Hepatocyte (in vitro differentiated cells): ENCODE data around the gene AGBL4. TPM values are rescaled to one million over a fixed set of nuclear protein-coding genes. Genes with fewer than 3 reads are reported as not detected.

ENCODE experiments used
- DNase-seq: peaks from one replicate; pipeline ENCODE4 v3.0.0-alpha.2; 2016; ENCODE audit warnings: low spot score
- H2AFZ ChIP-seq: fragments of 200-600 bp; sonication (generic); 2 replicates; pipeline ENCODE4 v1.6.0; 2016; ENCODE audit warnings: antibody characterized with exemption, mild to moderate bottlenecking
- H3K27ac ChIP-seq: fragments of 200-600 bp; sonication (generic); 2 replicates; pipeline ENCODE4 v1.5.1; 2016; ENCODE audit warnings: mild to moderate bottlenecking
- H3K27me3 ChIP-seq: fragments of 200-600 bp; sonication (generic); 2 replicates; pipeline ENCODE4 v1.6.1; 2016
- H3K36me3 ChIP-seq: fragments of 200-600 bp; sonication (generic); replicated peaks from 2 replicates; pipeline ENCODE4 v1.5.1; 2016; ENCODE audit warnings: low read depth; ENCODE audit not compliant: insufficient read depth
- H3K4me1 ChIP-seq: fragments of 200-600 bp; sonication (generic); 2 replicates; pipeline ENCODE4 v1.5.1; 2016; ENCODE audit warnings: mild to moderate bottlenecking, moderate library complexity; ENCODE audit not compliant: insufficient read depth
- H3K4me2 ChIP-seq: fragments of 200-600 bp; sonication (generic); 2 replicates; pipeline ENCODE4 v1.6.0; 2016
- H3K4me3 ChIP-seq: fragments of 200-600 bp; sonication (generic); 2 replicates; pipeline ENCODE4 v1.5.1; 2016; ENCODE audit warnings: mild to moderate bottlenecking
- H3K79me2 ChIP-seq: fragments of 200-600 bp; sonication (generic); 2 replicates; pipeline ENCODE4 v1.6.0; 2017; ENCODE audit warnings: mild to moderate bottlenecking
- H3K9me2 ChIP-seq: fragments of 200-600 bp; sonication (generic); replicated peaks from 2 replicates; pipeline ENCODE4 v1.6.0; 2017; ENCODE audit warnings: mild to moderate bottlenecking; ENCODE audit not compliant: insufficient read depth
- H3K9me3 ChIP-seq: fragments of 200-600 bp; sonication (generic); 2 replicates; pipeline ENCODE4 v1.5.1; 2016; ENCODE audit warnings: low read depth, mild to moderate bottlenecking
- H4K20me1 ChIP-seq: fragments of 200-600 bp; sonication (generic); 2 replicates; pipeline ENCODE4 v1.6.0; 2016; ENCODE audit warnings: mild to moderate bottlenecking; ENCODE audit not compliant: insufficient read depth, poor library complexity, severe bottlenecking
- EZH2 ChIP-seq: fragments of 200-600 bp; sonication (generic); IDR thresholded peaks from 2 replicates; pipeline ENCODE4 v1.6.1; 2016; ENCODE audit warnings: antibody characterized with exemption, mild to moderate bottlenecking, borderline replicate concordance
- EZH2phosphoT487 ChIP-seq: fragments of 200-600 bp; sonication (generic); IDR thresholded peaks from one replicate; pipeline ENCODE4 v1.6.1; 2018; ENCODE audit warnings: antibody characterized with exemption, mild to moderate bottlenecking, low read depth, moderate library complexity; ENCODE audit not compliant: unreplicated experiment, severe bottlenecking
- WGBS: methylation state at CpG from one replicate; pipeline ENCODE4 v1.1.6; 2016; ENCODE audit warnings: low lambda C conversion rate; ENCODE audit errors: missing lambda C conversion rate; 5-methylcytosine and 5-hydroxymethylcytosine counted together
- polyA plus RNA-seq: library from polyadenylated mRNA; unstranded; fragments of >200 nt; fragmentation: Nextera tagmentation; extraction: Ambion mirVana; gene quantifications from 2 replicates; pipeline ENCODE4 v1.2.1, GENCODE V29; 2016
- total RNA-seq: library from RNA; depleted of rRNA; stranded (reverse); fragments of >200 nt; gene quantifications from 2 replicates; pipeline ENCODE4 v1.2.3, GENCODE V29; 2014
- TF ChIP-seq, protein P1 (sequence below): fragments of 200-600 bp; sonication (generic); IDR thresholded peaks from 2 replicates; pipeline ENCODE4 v1.5.1; 2016; ENCODE audit warnings: antibody characterized with exemption, mild to moderate bottlenecking; ENCODE audit not compliant: poor library complexity

Gene AGBL4
- total and polyA plus RNA-seq, 2 experiments from 2014 or later, result 0.50 to 0.73 TPM

DNA sequence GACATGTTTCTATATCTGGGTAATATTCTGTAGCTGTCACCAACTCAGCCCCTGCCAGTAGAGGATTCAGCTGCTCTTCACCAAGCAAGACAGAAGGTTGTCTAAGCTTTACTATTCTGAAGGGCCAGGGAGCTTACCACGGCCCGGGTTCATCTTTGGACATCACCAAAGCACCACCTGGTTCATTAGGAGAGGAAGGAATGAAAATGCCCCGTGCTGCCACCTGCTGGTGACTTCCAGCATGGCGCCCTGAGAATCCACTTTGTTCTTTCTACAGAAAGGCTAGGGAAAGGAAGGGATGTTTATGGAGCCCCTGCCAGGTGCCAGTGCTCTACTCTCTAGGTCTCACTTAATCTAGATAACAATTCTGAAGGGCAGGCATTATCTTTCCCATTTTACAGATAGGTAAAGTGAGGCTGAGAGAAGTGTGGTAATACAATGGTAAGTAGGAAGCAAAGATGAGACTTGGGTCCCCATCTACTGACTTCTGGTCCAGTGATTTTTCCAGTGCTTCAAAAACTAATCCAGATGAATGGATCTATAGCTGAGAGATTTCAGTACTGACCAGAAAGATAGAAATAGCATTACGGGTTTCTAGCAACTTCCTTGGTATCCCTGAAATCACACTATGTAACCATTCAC is 1326.6 kb downstream of the AGBL4 start:
- H3K79me2 ChIP-seq, result no peaks in the 10 kb centered on the region
- no peaks in the 10 kb centered on the region for H3K9me2 ChIP-seq
- H3K4me3 ChIP-seq, result no peak overlapping the region
- no peaks in the 10 kb centered on the region for H4K20me1 ChIP-seq
- no peak overlapping the region for H3K4me2 ChIP-seq
- H2AFZ ChIP-seq, result no peak overlapping the region
- H3K4me1 ChIP-seq, result no peaks in the 10 kb centered on the region
- H3K36me3 ChIP-seq, result no peaks in the 10 kb centered on the region
- no peak for TF ChIP-seq EZH2
- TF ChIP-seq, protein P1, sequence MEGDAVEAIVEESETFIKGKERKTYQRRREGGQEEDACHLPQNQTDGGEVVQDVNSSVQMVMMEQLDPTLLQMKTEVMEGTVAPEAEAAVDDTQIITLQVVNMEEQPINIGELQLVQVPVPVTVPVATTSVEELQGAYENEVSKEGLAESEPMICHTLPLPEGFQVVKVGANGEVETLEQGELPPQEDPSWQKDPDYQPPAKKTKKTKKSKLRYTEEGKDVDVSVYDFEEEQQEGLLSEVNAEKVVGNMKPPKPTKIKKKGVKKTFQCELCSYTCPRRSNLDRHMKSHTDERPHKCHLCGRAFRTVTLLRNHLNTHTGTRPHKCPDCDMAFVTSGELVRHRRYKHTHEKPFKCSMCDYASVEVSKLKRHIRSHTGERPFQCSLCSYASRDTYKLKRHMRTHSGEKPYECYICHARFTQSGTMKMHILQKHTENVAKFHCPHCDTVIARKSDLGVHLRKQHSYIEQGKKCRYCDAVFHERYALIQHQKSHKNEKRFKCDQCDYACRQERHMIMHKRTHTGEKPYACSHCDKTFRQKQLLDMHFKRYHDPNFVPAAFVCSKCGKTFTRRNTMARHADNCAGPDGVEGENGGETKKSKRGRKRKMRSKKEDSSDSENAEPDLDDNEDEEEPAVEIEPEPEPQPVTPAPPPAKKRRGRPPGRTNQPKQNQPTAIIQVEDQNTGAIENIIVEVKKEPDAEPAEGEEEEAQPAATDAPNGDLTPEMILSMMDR, result peak; percentile 84
- no peak overlapping the region for H3K27ac ChIP-seq
- H3K9me3 ChIP-seq, result no peaks in the 10 kb centered on the region
- H3K27me3 ChIP-seq, result peaks cover 5% of the 10 kb centered on the region
- peak; percentile 62 for DNase-seq
- WGBS, result 26% methylated on average over 5 of the region's 5 CpGs

GRCh38 chr1:48695161-48695560 is 1328.6 kb downstream of the AGBL4 start:
- TF ChIP-seq, protein P1, result no peak
- TF ChIP-seq EZH2phosphoT487 (no peak), EZH2 (no peak)
- H3K27me3 ChIP-seq, result peaks cover 5% of the 10 kb centered on the region
- no peaks in the 10 kb centered on the region for H3K79me2 ChIP-seq
- no peak overlapping the region for H2AFZ ChIP-seq
- H3K9me2 ChIP-seq, result no peaks in the 10 kb centered on the region
- no peak overlapping the region for H3K27ac ChIP-seq
- H3K4me2 ChIP-seq, result no peak overlapping the region
- 76% methylated on average over 2 of the region's 2 CpGs for WGBS
- H3K4me3 ChIP-seq, result no peak overlapping the region
- no peaks in the 10 kb centered on the region for H3K36me3 ChIP-seq
- H3K4me1 ChIP-seq, result no peaks in the 10 kb centered on the region
- DNase-seq, result no peak
- H4K20me1 ChIP-seq, result no peaks in the 10 kb centered on the region
- H3K9me3 ChIP-seq, result no peaks in the 10 kb centered on the region

DNA sequence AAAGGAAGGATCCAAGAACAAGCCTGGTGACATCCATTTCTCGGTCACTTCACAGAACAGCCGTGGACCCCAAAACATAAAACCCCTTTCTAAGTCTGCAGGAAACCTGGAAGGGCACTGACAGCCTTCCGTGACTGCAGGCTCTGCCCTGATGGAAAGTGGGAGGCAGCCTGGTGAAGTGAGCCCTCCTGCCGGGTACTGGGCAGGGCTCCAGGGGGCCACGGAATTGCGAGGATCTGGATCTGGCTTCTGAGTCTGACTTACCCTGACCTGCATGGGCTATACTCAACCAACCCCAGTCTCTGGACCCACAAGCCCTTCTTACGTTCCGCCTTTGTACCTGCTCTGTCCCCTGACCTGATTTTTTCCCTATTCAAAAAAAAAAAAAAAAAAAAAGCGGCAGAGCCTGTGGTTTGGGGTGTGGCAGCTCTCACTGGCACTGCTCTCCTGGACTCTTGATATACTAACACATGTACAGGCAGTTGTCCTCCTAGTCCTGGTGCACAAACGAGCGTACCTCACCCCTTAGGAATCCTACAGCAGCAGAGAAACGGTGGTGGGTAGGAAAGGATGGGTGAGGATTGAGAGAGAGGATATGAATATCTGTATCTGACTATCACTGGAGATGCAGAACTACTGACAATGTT is 1330.0 kb downstream of the AGBL4 start:
- H4K20me1 ChIP-seq, result no peaks in the 10 kb centered on the region
- no peaks in the 10 kb centered on the region for H3K9me3 ChIP-seq
- WGBS, result 73% methylated on average over 12 of the region's 12 CpGs
- no peak overlapping the region for H3K27ac ChIP-seq
- DNase-seq, result no peak
- no peak overlapping the region for H2AFZ ChIP-seq
- H3K4me3 ChIP-seq, result no peak overlapping the region
- no peaks in the 10 kb centered on the region for H3K9me2 ChIP-seq
- TF ChIP-seq, protein P1, result no peak
- TF ChIP-seq EZH2 (no peak), EZH2phosphoT487 (no peak)
- H3K36me3 ChIP-seq, result no peaks in the 10 kb centered on the region
- H3K4me1 ChIP-seq, result no peaks in the 10 kb centered on the region
- H3K4me2 ChIP-seq, result no peak overlapping the region
- peaks cover 2% of the 10 kb centered on the region for H3K27me3 ChIP-seq
- H3K79me2 ChIP-seq, result no peaks in the 10 kb centered on the region
